HG03103 (cell line): ENCODE data around the gene RBMY1J.
"Not testable (repeated sequence)": the region's sequence is repeated elsewhere in the genome, so short reads cannot be mapped to it uniquely, and the experiment has no call there.

Source experiments
- ATAC-seq: cut with Tn5 transposase; IDR thresholded peaks from one replicate; pipeline ENCODE4 v1.9.1; 2021; ENCODE audit warnings: low read depth; ENCODE audit not compliant: unreplicated experiment

RBMY1J gene

GRCh38 chrY:22403110-22403509, at the start of gene RBMY1J:
Gene RBMY1J (plus strand): TSS chrY:22403410. CDS start chrY:22405448, 2,038 bp downstream.
- not testable (repeated sequence) for ATAC-seq

DNA sequence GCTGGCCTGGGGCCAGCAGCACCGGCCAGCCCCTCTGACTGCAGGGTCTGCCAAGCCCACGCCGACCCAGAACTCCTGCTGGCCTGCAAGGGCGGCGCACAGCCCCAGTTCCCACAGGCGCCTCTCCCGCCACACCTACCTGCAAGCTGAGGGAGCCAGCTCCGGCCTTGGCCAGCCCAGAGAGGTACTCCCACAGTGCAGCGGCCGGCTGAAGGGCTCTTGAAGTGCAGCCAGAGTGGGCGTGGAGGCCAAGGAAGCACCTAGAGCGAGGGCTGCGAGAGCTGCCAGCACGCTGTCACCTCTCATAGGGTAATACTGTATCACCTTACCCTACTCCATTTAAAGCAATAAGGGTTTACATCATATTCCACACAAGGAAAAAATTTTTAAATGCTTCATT, 35.8 kb upstream of the RBMY1J start:
- ATAC-seq, result no peak

DNA sequence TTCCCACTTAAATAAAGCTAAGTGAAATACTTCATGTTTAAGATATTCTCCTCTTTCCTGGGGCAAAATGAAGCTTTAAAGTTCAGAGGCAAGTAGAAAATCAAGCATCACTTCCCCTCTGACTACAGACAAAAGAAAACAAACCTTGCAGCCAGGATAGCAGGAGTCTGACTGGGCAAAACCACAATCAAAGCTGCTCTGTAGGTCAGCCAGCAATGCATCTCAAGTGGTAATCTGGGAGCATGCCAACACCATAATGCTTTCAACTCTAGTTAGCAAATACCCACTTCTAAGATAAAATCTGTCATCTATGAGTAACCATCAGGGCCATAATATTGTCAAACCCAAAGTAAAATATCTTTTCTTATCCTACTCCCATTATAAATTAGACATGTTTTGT, 32.6 kb upstream of the RBMY1J start:
- ATAC-seq, result no peak

GRCh38 chrY:22373494-22373893, 29.7 kb upstream of the RBMY1J start:
- no peak for ATAC-seq

DNA sequence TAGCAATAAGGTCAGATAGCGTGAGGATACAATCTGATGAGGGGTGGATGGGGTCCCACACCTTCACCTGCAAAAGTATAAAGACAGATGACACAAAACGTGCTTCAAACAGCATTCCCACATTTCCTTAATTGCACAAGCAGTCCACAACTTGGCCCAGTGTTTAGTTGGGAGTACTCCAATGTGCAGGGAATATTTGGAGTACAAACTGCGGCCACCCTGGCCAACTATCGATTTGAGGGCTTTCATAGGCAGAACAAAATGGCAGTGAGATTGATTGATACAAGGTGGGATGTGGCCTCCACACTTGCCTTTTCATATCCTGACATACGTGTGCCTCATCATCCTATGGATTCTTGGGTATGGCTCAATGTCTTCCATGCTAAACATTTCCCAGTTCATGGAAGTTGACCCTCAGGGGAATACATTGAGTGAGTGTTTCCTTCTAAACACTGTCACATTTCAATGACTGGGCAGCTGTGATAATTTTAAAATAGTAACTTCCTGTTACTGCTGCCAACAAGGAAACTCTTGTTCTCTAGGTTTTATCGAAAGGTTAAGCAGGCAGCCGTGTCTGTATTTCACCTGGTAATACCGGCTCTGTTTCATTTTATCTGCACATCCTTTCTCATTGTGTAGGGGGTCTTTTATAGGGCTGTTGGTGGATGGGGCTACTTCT, 41.6 kb downstream of the RBMY1J start:
- ATAC-seq, result not testable (repeated sequence)

DNA sequence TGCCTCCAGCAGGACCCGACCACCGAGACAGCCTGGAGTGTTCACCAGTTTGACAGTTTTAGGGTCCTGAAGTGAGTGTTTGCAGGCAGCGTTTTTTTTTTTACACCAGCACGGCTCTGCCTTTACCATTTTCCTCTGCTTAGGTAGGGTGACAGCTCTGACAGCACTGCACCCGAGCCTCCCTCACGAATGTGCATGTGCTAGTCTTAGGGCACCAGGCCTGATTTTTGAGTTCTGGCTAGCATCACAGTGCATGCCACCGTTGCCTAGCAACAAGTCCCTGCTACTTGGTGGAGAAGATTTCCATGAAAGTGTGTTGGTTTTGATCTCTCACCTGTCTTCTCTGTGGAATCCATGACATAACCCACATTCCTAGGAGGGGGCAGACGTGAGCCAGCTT, 52.3 kb downstream of the RBMY1J start:
- not testable (repeated sequence) for ATAC-seq

DNA sequence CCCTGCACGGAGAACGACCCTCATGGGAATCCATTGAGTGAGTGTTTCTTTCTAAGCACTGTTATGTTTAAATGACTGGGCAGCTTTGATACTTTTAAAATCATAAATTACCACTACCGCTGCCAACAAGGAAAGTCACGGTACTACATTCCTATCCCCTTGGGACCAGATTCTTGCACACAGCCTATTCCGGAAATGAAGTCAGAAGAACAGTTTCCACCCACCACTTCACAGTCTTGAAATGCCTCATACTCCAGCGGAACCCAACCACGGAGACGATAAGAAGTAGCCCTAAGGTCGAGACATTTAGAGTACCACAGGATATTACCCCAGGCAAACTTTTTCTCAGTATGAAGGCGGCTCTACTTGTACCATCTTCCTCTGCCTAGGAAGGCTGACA, 58.8 kb downstream of the RBMY1J start:
- ATAC-seq, result not testable (repeated sequence)
